Gastroesophageal sphincter (tissue), 3 donors: ENCODE measurements around the gene KAT6B.

Experiments used
- POLR2AphosphoS5 ChIP-seq: sonication (generic); formaldehyde crosslinking; IDR thresholded peaks from one replicate; pipeline ENCODE4 v1.6.1; 2017; ENCODE audit warnings: antibody characterized with exemption
- TF ChIP-seq, protein P1 (sequence below), 4 experiments: fragments of 200-600 bp in 2 of 4; fragments of 450-650 bp in 2 of 4; sonication (generic) in 1 of 4; IDR thresholded peaks; one replicate each; pipeline ENCODE4 v1.5.1; 2017 to 2019; ENCODE audit warnings: antibody characterized with exemption in 4 of 4, mild to moderate bottlenecking in 2 of 4, moderate library complexity in 2 of 4

DNA sequence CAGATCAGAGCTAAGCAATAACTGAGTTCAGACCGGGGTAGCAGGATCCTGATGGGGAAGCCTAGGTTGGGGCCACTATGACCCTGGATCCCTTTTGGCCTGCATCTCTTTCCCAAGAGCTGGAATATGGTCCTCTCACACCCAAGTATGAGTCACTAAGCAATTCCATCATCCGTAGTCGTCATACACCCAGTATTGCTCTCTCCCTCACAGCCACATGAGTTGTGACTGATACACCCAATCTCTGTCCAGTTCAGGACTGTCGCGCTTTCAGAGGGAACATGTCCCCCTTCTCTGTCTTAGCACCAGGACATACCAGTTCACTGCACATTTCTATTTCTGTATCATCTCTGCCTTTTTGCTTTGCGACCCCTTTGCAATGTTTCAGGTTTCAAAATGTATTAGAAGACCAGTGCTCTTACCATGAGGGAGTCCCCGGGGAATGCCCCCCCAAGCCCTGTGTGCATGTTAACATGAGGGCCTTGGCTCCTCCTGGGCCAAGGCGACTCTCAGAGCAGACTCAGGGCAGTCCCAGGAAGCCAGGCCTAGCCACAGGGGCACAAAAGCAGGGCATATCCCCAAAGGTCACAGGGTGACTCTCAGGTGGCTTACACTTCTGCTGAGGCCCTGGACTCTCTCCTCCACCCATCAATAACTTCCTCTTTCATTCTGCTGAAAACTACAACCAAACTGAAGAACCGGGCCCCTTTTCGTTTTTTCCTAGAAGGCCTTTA is 209.7 kb downstream of the KAT6B start:
- TF ChIP-seq, protein P1, sequence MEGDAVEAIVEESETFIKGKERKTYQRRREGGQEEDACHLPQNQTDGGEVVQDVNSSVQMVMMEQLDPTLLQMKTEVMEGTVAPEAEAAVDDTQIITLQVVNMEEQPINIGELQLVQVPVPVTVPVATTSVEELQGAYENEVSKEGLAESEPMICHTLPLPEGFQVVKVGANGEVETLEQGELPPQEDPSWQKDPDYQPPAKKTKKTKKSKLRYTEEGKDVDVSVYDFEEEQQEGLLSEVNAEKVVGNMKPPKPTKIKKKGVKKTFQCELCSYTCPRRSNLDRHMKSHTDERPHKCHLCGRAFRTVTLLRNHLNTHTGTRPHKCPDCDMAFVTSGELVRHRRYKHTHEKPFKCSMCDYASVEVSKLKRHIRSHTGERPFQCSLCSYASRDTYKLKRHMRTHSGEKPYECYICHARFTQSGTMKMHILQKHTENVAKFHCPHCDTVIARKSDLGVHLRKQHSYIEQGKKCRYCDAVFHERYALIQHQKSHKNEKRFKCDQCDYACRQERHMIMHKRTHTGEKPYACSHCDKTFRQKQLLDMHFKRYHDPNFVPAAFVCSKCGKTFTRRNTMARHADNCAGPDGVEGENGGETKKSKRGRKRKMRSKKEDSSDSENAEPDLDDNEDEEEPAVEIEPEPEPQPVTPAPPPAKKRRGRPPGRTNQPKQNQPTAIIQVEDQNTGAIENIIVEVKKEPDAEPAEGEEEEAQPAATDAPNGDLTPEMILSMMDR (IDR thresholded peaks at IDR 0.05): no peak
- TF ChIP-seq POLR2AphosphoS5: peak; percentile 7
